NCI-H2196 (cell line): ENCODE data around the gene GINS2.

Source experiments
- DNase-seq: peaks from one replicate; lab custom pipeline; 2025; ENCODE audit not compliant: unreplicated experiment; lab: John Stamatoyannopoulos, UW

The GINS2 gene

GRCh38 chr16:85628265-85628556 is 60.5 kb downstream of the GINS2 start:
- no peak for DNase-seq

DNA sequence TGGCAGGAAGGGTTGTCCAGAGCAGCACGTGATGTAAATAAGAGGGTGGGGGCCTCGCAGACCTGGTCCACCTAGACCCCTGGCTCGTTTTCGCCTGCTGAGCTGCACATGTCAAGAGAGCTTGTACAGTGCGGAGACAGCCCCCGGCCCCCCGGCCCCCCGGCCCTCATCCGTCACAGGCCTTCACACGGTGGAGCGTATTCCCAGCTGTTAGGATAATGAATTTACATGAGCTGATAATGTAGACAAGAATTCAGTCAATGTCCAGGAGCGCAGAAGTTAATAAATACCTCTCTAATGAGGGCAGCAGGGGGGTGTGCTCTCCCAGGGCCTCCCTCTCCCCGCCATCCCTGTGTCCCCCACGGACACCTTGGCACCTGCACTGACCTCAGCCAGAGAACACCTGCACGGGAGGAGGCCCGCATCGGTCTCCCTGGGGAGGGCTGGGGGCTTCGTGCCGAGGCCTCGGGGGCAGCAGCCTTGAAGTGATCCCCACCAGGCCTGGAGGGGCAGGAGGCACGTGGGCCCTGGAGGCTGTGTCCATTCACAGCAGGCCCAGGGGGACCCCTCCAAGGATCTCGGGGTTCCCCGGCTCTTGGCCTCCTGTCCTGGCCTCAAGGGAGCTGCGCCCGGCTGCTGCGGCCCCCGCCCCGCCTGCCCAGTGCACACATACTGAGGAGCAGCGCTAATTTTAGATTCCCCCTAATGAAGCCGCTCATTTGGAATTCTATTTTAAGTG is 61.1 kb downstream of the GINS2 start:
- DNase-seq = no peak

DNA sequence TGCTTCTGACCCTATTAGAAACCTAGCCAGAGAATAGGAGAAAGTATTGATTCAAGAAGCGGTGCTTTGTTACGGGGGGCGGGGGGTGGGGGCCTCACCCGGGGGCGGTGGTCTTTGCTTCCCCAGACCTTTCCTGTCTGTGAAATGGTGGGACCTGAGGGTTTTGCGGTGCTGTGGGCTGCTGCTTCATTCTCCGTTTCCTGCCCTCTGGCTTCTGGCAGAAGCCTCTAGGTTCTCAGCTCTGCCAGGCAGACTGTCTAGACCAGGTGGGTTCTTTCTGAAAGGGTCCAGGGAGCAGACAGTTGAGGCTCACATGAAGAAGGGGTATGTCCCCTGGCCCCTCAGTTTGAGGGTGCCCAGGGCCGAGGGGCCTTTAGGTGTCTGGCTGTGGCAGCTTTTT is 61.7 kb downstream of the GINS2 start:
- DNase-seq = no peak
